ENCODE measurements around the gene NCBP2.

GRCh38 chr3:196947136-196947859, 5.0 kb upstream of the NCBP2 start:
- no peak for TF ChIP-seq CTCF (IDR thresholded peaks at IDR 0.05; ENCODE audit: low read depth, low read length)
- TF ChIP-seq EZH2phosphoT487 (IDR thresholded peaks at IDR 0.05; ENCODE audit: low read depth): no peak

Measured in OCI-LY3 (cell line).